ENCODE results near the gene ISM2. TPM values are rescaled to one million over a fixed set of nuclear protein-coding genes. Genes with fewer than 3 reads are reported as not detected.

ISM2 gene
- total and polyA plus RNA-seq, 2 of the 8 experiments (the other 6 are each of a cell fraction or from before 2014, with no cell fraction given), result 0.52 to 0.79 TPM

GRCh38 chr14:77524536-77524935 is 25.9 kb upstream of the ISM2 start:
- Histone ChIP-seq H4K8ac (ENCODE audit: extremely low read depth, insufficient read depth, low read length) (no peak overlapping the region), H3K18ac (ENCODE audit: extremely low read depth, low read length) (no peak overlapping the region), H3K79me2 (ENCODE audit: control insufficient read depth in 1 of 2, insufficient read depth in 2 of 2, low read length in 2 of 2) (no peaks in the 10 kb centered on the region), H4K91ac (replicated peaks; ENCODE audit: insufficient read length, low read length) (no peak overlapping the region), H3K4ac (replicated peaks; ENCODE audit: insufficient read length, low read depth, low read length) (no peak overlapping the region), H3K27ac (ENCODE audit: low read depth, low read length) (no peak overlapping the region), H3K79me1 (ENCODE audit: low read depth, low read length) (no peaks in the 10 kb centered on the region), H3K4me1 (replicated peaks in 1 of 4; ENCODE audit: control insufficient read depth in 3 of 4, insufficient read depth in 4 of 4, low read length in 3 of 4) (no peaks in the 10 kb centered on the region), H4K20me1 (replicated peaks in 1 of 2; ENCODE audit: control insufficient read depth in 1 of 2, insufficient read depth in 2 of 2, low read length in 2 of 2) (peaks cover 0 to 1% of the 10 kb centered on the region in 2 experiments), H3K36me3 (ENCODE audit: control insufficient read depth in 2 of 4, insufficient read depth in 4 of 4, low read length in 3 of 4) (peaks cover 0 to 8% (median 2%) of the 10 kb centered on the region in 4 experiments; a peak in 2 of 8 replicates), H3K4me3 (ENCODE audit: extremely low read depth in 1 of 4, insufficient read depth in 2 of 4, low read depth in 3 of 4, low read length in 4 of 4) (no peak overlapping the region), H2AK5ac (ENCODE audit: low read depth, low read length) (no peak overlapping the region), H2BK120ac (replicated peaks; ENCODE audit: low read depth, low read length) (no peak overlapping the region), H4K5ac (ENCODE audit: insufficient read length, low read depth, low read length) (no peak overlapping the region), H3K14ac (ENCODE audit: insufficient read length) (no peak overlapping the region), H3K23me2 (ENCODE audit: low read depth, low read length) (no peaks in the 10 kb centered on the region), H2BK12ac (ENCODE audit: low read depth, low read length) (no peak overlapping the region), H2BK20ac (ENCODE audit: low read length) (no peak overlapping the region), H3K23ac (ENCODE audit: insufficient read length) (no peak overlapping the region), H3K9ac (replicated peaks in 1 of 4; ENCODE audit: extremely low read depth in 1 of 4, low read depth in 3 of 4, low read length in 3 of 4) (no peak overlapping the region), H2AFZ (ENCODE audit: low read length) (no peak overlapping the region), H2BK15ac (ENCODE audit: low read length) (no peak overlapping the region), H3K4me2 (ENCODE audit: insufficient read depth in 1 of 2, low read depth in 2 of 2, low read length in 2 of 2) (no peak overlapping the region), H2BK5ac (ENCODE audit: low read depth, low read length) (no peak overlapping the region), H3K27me3 (replicated peaks in 1 of 4; ENCODE audit: control insufficient read depth in 3 of 4, extremely low read depth in 1 of 4, insufficient read depth in 3 of 4, low read length in 3 of 4) (no peaks in the 10 kb centered on the region), H3K9me3 (ENCODE audit: insufficient read depth in 2 of 2, low read depth in 1 of 2, low read length in 1 of 2) (no peaks in the 10 kb centered on the region), H3K56ac (replicated peaks; ENCODE audit: insufficient read length, low read depth, low read length) (no peak overlapping the region)
- TF ChIP-seq RNF2 (IDR thresholded peaks at IDR 0.05; ENCODE audit: borderline replicate concordance, low read depth, low read length, missing control alignments, poor library complexity, severe bottlenecking) (no peak), ATF2 (IDR thresholded peaks at IDR 0.05; ENCODE audit: low read length) (no peak)
- POLR2A ChIA-PET (ENCODE audit: partially characterized antibody), result interaction anchor here (0.5 kb wide), 1 partner anchor 326 kb away, joined by 3 read pairs; no protein-coding TSS in a partner anchor
- CTCF ChIA-PET (ENCODE audit: partially characterized antibody), result interaction anchor here (1.0 to 1.2 kb wide), 2 partner anchors 65 to 95 kb away, joined by 3 to 4 read pairs; no protein-coding TSS in a partner anchor
- whole genome bisulfite sequencing, 2 experiments (ENCODE audit: extremely low coverage in 1 of 2, insufficient coverage in 1 of 2, insufficient read length in 1 of 2, insufficient replicate concordance in 2 of 2, low coverage in 1 of 2, low lambda C conversion rate in 2 of 2, missing lambda C conversion rate in 1 of 2), result 89% methylated on average over 6 of the region's 6 CpGs; no CpG with 5 or more reads in 1 of the 2 experiments
- DNase-seq (ENCODE audit: low read depth in 1 of 2, low spot score in 2 of 2), result no peak
- FAIRE-seq, result no peak

Measured in H1 (cell line).